Inflammatory macrophage treated with lipopolysaccharide for 1 hour (primary cell): ENCODE measurements around the gene ENTPD2.
"Not testable (repeated sequence)": the region's sequence is repeated elsewhere in the genome, so short reads cannot be mapped to it uniquely, and the experiment has no call there.

ENCODE experiments used
- DNase-seq, 2 donors: peaks; one replicate each; pipeline ENCODE4 v3.0.0-alpha.2; 2020 to 2022

The ENTPD2 gene

DNA sequence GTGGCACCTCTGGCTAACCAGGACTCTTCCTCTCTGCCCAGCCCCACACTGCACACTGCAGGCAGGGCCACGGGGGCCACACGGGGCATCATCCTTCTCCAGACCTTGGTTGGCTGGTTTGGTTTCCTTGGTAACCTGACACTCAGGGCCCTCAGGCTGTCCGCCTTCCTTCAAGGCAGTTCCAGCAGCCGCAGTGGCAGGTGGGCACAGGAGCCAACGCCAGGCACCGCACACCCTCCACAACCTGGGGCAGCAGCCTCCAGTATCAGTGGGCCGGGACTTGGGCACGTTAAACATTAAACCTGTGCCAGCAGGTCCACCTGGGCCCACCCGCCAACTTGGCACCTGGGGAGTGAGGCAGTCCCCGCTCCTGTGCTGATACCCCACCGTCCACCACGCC, 9.8 kb downstream of the ENTPD2 start:
- no peak for DNase-seq

DNA sequence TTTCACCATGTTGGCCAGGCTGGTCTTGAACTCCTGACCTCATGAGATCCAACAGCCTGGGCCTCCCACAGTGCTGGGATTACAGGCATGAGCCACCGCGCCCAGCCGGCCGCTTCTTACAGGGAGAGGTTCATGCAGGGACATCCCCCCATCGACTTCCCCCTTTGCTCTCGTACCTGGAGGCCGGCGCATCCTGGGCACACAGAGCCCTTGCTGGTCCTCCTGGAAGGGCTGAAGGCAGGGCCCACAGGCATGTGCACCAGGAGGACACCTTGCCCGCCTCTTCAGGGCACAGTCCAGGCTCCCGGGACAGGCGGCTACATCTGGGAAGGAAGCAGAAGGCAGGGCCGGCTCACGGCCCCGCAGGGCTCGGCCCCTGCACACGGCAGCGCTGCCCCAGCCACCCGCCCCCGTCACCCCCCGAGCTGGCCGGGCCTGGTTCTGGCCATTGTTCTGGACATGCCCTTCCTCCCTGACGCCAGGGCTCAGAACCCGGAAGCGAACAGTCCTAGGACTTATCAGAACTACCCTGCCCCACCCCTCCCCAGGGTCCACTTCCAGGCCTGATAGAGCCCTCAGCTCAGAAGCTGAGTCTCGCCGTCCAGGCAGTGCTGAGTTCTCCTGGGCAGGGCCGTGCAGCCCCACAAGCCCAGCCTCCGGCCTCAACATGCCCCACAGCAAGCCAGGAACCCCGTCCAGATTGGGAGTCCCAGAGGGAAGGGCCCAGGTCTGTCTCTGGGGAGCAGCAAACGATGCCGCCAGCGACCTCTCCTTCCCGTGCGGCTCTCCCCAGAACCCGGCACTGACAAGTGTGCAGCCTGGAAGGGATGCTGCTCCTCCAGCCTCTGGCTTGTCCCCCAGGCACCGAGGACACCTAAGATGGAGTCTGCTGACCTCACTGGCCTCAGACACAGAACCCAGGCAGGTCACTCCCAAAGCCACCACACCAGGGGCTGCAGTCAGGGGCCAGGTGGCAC, 10.8 kb downstream of the ENTPD2 start:
- DNase-seq = no peak

GRCh38 chr9:137041124-137041523, 12.7 kb downstream of the ENTPD2 start:
- no peak for DNase-seq

GRCh38 chr9:137040568-137040967, 13.3 kb downstream of the ENTPD2 start:
- no peak for DNase-seq

- DNase-seq = no peak
Measured at GRCh38 chr9:137039611-137040366, 14.1 kb downstream of the ENTPD2 start.

DNA sequence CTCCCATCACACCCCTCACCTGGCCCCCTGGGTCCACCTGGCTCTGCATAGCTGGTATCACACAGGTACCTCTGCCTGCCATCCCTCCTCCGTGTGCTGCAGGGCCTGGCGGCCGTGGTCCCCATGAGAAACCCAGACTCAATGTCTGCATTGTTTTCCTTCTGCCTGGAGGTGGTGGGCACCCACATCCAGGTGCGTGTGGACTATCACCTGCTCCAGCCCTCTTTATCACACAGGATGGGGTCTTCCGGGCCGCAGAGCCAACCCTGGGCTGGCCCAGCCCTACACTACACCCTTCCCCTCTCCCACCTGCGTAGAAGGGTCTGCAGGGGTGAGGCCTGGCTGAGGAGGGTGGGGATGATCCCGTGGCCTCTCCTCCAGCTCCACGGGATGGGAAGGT, 14.9 kb downstream of the ENTPD2 start:
- DNase-seq = no peak

DNA sequence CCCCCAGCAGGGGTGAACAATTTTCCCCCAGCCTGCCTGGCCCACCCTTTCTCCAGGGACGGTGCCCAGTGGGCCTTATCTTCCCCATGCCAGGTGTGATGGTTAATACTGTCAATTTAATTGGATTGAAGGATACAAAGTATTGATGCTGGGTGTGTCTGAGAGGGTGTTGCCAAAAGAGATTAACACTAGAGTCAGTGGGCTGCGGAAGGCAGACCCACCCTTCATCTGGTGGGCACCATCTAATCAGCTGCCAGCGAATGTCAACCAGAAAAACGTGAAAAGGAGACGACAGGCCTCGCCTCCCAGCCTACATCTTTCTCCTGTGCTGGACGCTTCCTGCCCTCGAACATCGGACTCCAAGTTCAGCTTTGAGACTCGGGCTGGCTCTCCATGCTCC, 16.4 kb downstream of the ENTPD2 start:
- DNase-seq = no peak

DNA sequence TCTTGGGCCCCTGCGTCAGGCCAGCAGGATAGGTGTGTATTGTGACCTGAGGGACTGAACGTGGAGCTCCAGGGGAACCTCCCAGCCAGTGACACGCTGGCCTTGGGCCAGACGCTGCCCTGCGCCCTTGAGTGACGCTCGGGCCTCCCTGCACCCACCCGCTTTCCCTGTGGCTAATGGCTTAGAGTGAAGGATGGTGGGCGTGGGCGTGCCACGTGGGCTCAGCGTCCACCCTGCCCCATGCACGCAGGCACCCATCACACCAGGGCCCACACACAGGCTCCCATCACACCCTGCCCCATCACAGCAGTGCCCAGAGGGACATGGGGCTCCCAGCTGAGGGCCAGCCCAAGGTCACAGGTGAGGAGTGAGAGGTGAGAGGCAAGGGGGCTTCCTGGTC, 16.8 kb downstream of the ENTPD2 start:
- no peak for DNase-seq

GRCh38 chr9:137035937-137036336, 17.9 kb downstream of the ENTPD2 start:
- no peak for DNase-seq

GRCh38 chr9:137035507-137035834, 18.4 kb downstream of the ENTPD2 start:
- no peak for DNase-seq

DNA sequence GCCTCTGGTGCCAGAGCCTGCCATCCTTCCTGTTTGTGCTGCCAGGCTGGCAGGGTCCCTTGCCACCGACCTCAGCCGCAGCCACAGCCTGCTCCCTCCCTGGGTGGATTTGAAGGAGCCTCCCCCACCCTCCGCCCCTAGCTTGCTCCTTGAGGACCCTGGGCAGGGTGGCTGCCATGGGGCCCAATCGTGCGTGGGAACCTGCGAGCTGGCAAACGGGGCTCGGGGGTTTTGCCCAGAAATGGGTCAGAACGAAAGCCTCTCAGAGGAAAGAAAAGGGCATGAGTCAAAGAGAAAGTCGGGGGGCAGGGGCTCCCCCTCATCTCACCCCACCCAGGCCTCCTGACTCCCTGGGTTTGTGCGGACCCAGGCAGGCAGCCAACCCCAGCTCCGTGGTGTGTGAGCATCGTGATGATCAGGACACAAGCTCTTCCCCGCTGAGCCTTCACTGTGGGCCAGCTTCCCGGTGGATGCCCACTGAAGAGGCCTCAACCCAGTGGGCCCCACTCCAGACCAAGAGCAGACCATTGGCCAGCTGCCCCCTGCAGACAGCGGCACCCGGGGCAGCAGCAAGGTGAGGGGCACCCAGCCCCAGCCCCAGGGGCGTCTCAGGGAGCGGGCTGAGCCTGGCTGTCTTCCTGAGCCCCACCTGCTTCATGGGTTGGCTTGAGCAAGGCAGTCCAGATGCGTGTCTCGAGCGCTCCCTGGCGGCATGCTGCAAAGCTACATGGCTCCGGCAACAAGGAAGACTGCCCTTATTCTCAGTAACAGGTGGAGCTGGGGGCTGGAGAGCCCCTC, 19.0 kb downstream of the ENTPD2 start:
- peak; percentile 59 to 85 for DNase-seq

DNA sequence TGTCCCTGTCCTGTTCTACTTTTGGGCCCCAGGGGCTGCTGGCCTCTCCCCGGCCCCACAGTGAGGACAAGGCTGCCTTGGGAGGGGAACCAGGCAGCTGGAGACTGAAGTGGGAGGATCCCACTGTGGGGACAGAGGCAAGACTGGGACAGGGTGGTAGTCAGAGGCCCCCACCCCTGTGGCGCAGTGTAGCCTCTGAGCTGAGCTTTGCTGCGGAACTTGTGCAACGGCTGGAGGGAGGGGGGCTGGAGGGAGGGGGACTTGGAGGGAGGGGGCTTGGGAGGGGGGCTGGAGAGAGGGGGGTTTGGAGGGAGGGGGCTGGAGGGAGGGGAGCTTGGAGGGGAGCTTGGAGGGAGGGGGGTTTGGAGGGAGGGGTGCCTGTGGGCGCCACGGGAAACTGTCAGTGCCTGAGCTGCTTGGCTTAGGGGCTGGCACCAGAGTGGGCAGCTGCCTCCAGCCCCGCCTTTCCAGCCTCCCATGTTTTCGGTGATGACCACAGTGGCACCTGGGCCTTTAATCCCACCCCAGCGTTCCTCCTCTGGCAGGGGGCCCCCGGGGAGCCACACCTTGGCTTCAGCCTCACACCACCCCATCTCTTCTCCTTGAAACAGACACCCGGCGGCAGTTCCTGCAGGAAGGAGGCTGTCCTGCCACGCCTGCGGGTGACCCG, 19.7 kb downstream of the ENTPD2 start:
- DNase-seq = peak in 1 of 2 donors; percentile 24

GRCh38 chr9:137033481-137033880, 20.4 kb downstream of the ENTPD2 start:
- DNase-seq = not testable (repeated sequence)

DNA sequence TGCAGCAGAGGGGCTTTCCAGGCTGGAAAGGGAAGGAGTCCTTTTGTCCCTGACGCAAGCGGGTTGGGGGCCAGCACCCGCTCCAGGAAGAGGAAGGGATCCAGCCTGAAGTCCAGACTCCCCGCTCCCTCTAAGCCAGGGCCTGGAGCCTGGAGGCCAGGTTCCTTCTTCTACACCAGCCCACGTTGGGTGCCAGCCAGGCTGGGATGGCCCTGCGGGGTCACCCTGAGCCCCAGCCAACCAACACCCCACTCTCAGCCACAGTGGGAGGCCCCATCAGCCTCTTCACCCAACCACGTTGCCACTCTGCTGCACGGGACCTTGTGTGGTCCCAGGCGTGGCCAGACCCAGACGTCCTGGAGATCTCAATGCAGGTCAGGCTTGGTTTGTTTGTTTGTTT, 21.0 kb downstream of the ENTPD2 start:
- DNase-seq = peak; percentile 86

- DNase-seq = no peak
Measured at GRCh38 chr9:137031904-137032640, 21.8 kb downstream of the ENTPD2 start, which contains the start of gene FUT7. FUT7 (minus strand) TSS chr9:137032088; CDS start chr9:137031991, 97 bp downstream.

DNA sequence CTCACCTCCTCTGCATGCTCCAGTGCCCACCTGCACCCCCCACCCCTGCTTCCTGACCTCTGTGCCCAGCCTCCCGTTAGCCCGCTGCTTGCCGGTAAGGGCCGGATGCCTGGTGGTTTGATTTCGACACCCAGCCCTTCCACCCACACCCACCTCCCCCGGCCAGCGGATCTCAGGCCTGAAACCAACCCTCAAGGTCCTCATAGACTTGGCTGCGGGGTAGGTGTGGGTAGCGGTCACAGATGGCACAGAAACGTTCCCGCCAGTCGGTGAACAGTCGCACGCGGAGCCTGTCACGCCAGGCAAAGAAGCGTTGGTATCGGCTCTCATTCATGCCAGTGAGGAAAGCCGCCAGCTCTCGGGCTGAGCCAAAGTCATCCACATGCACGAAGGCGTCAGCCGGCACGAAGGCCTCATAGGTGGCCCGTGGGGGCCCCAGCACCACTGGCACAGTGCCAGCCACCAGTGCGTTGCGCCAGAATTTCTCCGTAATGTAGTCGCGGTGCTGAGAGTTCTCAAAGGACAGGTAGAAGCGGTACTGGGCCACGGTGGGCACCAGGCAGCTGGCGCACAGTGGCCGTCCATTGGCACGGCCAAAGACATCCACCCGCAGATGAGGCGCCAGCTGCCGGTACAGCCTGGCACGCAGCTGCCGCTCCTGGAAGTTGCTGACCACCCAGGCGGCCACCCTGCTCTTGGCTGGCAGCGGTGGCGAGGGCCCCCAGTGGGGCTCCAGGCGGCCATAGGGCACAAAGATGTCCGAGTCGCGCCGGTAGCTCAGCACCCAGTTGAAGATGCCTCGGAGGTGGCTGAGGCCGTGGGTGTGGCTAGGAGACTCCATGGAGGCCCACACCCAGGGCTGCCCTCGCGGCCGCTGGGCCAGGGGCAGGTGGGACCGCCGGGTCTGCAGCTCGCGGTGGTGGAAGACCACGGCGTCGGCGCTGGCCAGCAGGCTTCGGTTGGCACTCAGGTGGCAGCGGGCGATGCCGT, 23.0 kb downstream of the ENTPD2 start:
- peak; percentile 45 to 62 for DNase-seq

GRCh38 chr9:137030006-137030405, 23.9 kb downstream of the ENTPD2 start:
- no peak for DNase-seq

- peak; percentile 55 to 87 for DNase-seq
Measured at GRCh38 chr9:137029058-137029936, 24.6 kb downstream of the ENTPD2 start.
